ENCODE measurements around the gene MGST3.
"Not testable (repeated sequence)": the region's sequence is repeated elsewhere in the genome, so short reads cannot be mapped to it uniquely, and the experiment has no call there.

Gene MGST3

GRCh38 chr1:165701922-165702321 is 70.9 kb downstream of the MGST3 start:
- not testable (repeated sequence) for DNase-seq

- no peak for DNase-seq
Observed at GRCh38 chr1:165703648-165704047, 72.6 kb downstream of the MGST3 start.

Measured in NCI-H1092 (cell line).